Suprapubic skin (tissue), 4 donors: ENCODE results near the gene EIF4E1B. TPM values are rescaled to one million over a fixed set of nuclear protein-coding genes. Genes with fewer than 3 reads are reported as not detected.

Experiments used
- DNase-seq, 2 donors: peaks; one replicate each; pipeline ENCODE4 v3.0.0-alpha.2; 2019; ENCODE audit warnings: low spot score in 2 of 2
- H3K27ac ChIP-seq: fragments of 200-600 bp; sonication (generic); one replicate; pipeline ENCODE4 v1.5.1; 2019
- H3K27me3 ChIP-seq: fragments of 200-600 bp; sonication (generic); one replicate; pipeline ENCODE4 v1.5.1; 2019
- H3K36me3 ChIP-seq: fragments of 200-600 bp; sonication (generic); one replicate; pipeline ENCODE4 v1.5.1; 2019
- H3K4me1 ChIP-seq: fragments of 200-600 bp; sonication (generic); one replicate; pipeline ENCODE4 v1.5.1; 2019
- H3K4me3 ChIP-seq: fragments of 200-600 bp; sonication (generic); one replicate; pipeline ENCODE4 v1.5.1; 2019; ENCODE audit warnings: mild to moderate bottlenecking
- H3K9me3 ChIP-seq: fragments of 200-600 bp; sonication (generic); one replicate; pipeline ENCODE4 v1.5.1; 2019
- EP300 ChIP-seq: sonication (generic); formaldehyde crosslinking; IDR thresholded peaks from one replicate; pipeline ENCODE4 v1.6.1; 2017; ENCODE audit warnings: antibody characterized with exemption
- POLR2A ChIP-seq, 2 donors: fragments of 450-650 bp; IDR thresholded peaks; one replicate each; pipeline ENCODE4 v1.6.1; 2017; ENCODE audit warnings: antibody characterized with exemption in 2 of 2, mild to moderate bottlenecking in 2 of 2, moderate library complexity in 2 of 2
- POLR2AphosphoS5 ChIP-seq, 3 donors: sonication (generic); formaldehyde crosslinking; IDR thresholded peaks; one replicate each; pipeline ENCODE4 v1.6.1; 2017; ENCODE audit warnings: antibody characterized with exemption in 3 of 3
- WGBS: methylation state at CpG from one replicate; pipeline ENCODE4 v1.1.5; 2018; 5-methylcytosine and 5-hydroxymethylcytosine counted together
- total RNA-seq, 4 donors: library from RNA; depleted of rRNA; stranded (reverse); fragments of >200 nt; gene quantifications; one replicate each; pipeline ENCODE4 v1.1.0, GENCODE V29; 2016
- TF ChIP-seq, protein P1 (sequence below), 2 donors: fragments of 200-600 bp in 1 of 2; fragments of 450-650 bp in 1 of 2; sonication (generic) in 1 of 2; IDR thresholded peaks; one replicate each; pipeline ENCODE4 v1.5.1; 2016 to 2019; ENCODE audit warnings: antibody characterized with exemption in 2 of 2, mild to moderate bottlenecking in 1 of 2, moderate library complexity in 1 of 2

Gene EIF4E1B
- total RNA-seq, 4 donors from 2014 or later = not detected

- H3K4me1 ChIP-seq = no peaks in the 10 kb centered on the region
- no peaks in the 10 kb centered on the region for H3K9me3 ChIP-seq
- no peaks in the 10 kb centered on the region for H3K36me3 ChIP-seq
- no peak overlapping the region for H3K27ac ChIP-seq
- no peak overlapping the region for H3K4me3 ChIP-seq
- WGBS = 91% methylated on average over 6 of the region's 8 CpGs
- no peak for DNase-seq
- H3K27me3 ChIP-seq = peaks cover 34% of the 10 kb centered on the region
- TF ChIP-seq POLR2A (IDR thresholded peaks at IDR 0.05) (no peak), EP300 (no peak), POLR2AphosphoS5 (IDR thresholded peaks at IDR 0.05) (no peak)
- TF ChIP-seq, protein P1, sequence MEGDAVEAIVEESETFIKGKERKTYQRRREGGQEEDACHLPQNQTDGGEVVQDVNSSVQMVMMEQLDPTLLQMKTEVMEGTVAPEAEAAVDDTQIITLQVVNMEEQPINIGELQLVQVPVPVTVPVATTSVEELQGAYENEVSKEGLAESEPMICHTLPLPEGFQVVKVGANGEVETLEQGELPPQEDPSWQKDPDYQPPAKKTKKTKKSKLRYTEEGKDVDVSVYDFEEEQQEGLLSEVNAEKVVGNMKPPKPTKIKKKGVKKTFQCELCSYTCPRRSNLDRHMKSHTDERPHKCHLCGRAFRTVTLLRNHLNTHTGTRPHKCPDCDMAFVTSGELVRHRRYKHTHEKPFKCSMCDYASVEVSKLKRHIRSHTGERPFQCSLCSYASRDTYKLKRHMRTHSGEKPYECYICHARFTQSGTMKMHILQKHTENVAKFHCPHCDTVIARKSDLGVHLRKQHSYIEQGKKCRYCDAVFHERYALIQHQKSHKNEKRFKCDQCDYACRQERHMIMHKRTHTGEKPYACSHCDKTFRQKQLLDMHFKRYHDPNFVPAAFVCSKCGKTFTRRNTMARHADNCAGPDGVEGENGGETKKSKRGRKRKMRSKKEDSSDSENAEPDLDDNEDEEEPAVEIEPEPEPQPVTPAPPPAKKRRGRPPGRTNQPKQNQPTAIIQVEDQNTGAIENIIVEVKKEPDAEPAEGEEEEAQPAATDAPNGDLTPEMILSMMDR (IDR thresholded peaks at IDR 0.05) = no peak
Measured at GRCh38 chr5:176594554-176594953, 35.9 kb upstream of the EIF4E1B start.

DNA sequence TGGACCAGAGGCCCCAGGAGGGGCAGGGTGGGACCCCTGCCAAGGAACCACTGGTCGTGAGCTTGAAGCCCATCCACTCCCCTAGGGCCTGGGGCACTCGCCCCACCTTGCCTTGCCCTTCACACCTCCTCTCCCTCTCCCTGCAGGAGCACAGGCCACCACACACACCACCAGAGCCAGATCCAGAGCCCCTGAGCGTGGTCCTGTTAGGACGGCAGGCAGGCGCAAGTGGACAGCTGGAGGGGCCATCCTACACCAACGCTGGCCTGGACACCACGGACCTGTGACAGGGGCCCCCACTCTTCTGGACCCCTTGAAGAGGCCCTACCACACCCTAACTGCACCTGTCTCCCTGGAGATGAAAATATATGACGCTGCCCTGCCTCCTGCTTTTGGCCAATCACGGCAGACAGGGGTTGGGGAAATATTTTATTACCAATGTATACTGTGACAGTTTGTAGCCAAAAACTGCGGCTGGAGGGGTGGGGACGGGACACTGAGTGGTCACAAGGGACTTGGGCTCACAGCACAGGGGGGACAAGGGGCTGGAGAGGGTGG is 35.0 kb upstream of the EIF4E1B start:
- no peak overlapping the region for H3K27ac ChIP-seq
- no peak for DNase-seq
- H3K36me3 ChIP-seq = no peaks in the 10 kb centered on the region
- H3K9me3 ChIP-seq = no peaks in the 10 kb centered on the region
- 76% methylated on average over 8 of the region's 11 CpGs for WGBS
- peaks cover 34% of the 10 kb centered on the region for H3K27me3 ChIP-seq
- no peaks in the 10 kb centered on the region for H3K4me1 ChIP-seq
- no peak overlapping the region for H3K4me3 ChIP-seq
- no peak for TF ChIP-seq EP300
- TF ChIP-seq, protein P1 (IDR thresholded peaks at IDR 0.05) = no peak
- no peak for TF ChIP-seq POLR2AphosphoS5 (IDR thresholded peaks at IDR 0.05)

- H3K27ac ChIP-seq = no peak overlapping the region
- H3K36me3 ChIP-seq = no peaks in the 10 kb centered on the region
- H3K9me3 ChIP-seq = no peaks in the 10 kb centered on the region
- TF ChIP-seq, protein P1 (IDR thresholded peaks at IDR 0.05) = no peak
- TF ChIP-seq EP300 (no peak), POLR2AphosphoS5 (IDR thresholded peaks at IDR 0.05) (no peak), POLR2A (IDR thresholded peaks at IDR 0.05) (no peak)
- H3K4me3 ChIP-seq = no peak overlapping the region
- no peak for DNase-seq
- WGBS = 84% methylated on average over 23 of the region's 23 CpGs
- peaks cover 34% of the 10 kb centered on the region for H3K27me3 ChIP-seq
- H3K4me1 ChIP-seq = no peaks in the 10 kb centered on the region
Measured at GRCh38 chr5:176596069-176596644, 34.3 kb upstream of the EIF4E1B start.

GRCh38 chr5:176596689-176597416 is 33.6 kb upstream of the EIF4E1B start:
- H3K27ac ChIP-seq = no peak overlapping the region
- peaks cover 34% of the 10 kb centered on the region for H3K27me3 ChIP-seq
- H3K9me3 ChIP-seq = no peaks in the 10 kb centered on the region
- WGBS = 38% methylated on average over 17 of the region's 98 CpGs
- H3K36me3 ChIP-seq = no peaks in the 10 kb centered on the region
- no peak for TF ChIP-seq EP300
- no peak for TF ChIP-seq POLR2A (IDR thresholded peaks at IDR 0.05)
- TF ChIP-seq, protein P1 (IDR thresholded peaks at IDR 0.05) = no peak
- TF ChIP-seq POLR2AphosphoS5 (IDR thresholded peaks at IDR 0.05) = no peak
- no peak for DNase-seq
- H3K4me3 ChIP-seq = peak overlapping the region; percentile 28
- H3K4me1 ChIP-seq = no peaks in the 10 kb centered on the region
